PC-3 (cell line): ENCODE data around the gene LSP1. TPM values are rescaled to one million over a fixed set of nuclear protein-coding genes. Genes with fewer than 3 reads are reported as not detected.

Source experiments
- ATAC-seq: fragments of 200-7000 bp; cut with Tn5 transposase; 2 replicates; pipeline ENCODE4 v1.9.1; 2020; ENCODE audit warnings: mild to moderate bottlenecking, moderate library complexity
- BruUV-seq: library from RNA; stranded (reverse); fragments of 400-500 nt; replicated peaks from 2 replicates; lab custom pipeline; 2021; lab: Mats Ljungman, UMichigan
- CTCF ChIA-PET: fragments of 300-600 bp; sonication (Branson Sonifier 250); formaldehyde crosslinking; loops from one replicate; lab custom pipeline; 2022; ENCODE audit warnings: antibody characterized with exemption; lab: Charles Lee
- POLR2A ChIA-PET: fragments of 300-600 bp; sonication (Branson Sonifier 250); formaldehyde crosslinking; loops from one replicate; lab custom pipeline; 2022; ENCODE audit warnings: antibody characterized with exemption; ENCODE audit not compliant: unreplicated experiment; lab: Charles Lee
- DNase-seq: peaks from one replicate; pipeline ENCODE4 v3.0.0-alpha.2; 2015
- H2AFZ ChIP-seq: fragments of 300-600 bp; sonication (generic); 2 replicates; pipeline ENCODE4 v1.6.0; 2016; ENCODE audit warnings: antibody characterized with exemption, low read length
- H3F3A ChIP-seq: fragments of 300-600 bp; sonication (generic); one replicate; pipeline ENCODE4 v1.6.0; 2017; ENCODE audit warnings: antibody characterized with exemption, low read length, control low read depth, mild to moderate bottlenecking; ENCODE audit not compliant: unreplicated experiment
- H3K27ac ChIP-seq: fragments of 300-600 bp; sonication (generic); 2 replicates; pipeline ENCODE4 v1.5.1; 2016; ENCODE audit warnings: mild to moderate bottlenecking, low read length
- H3K27me3 ChIP-seq: fragments of 300-600 bp; sonication (generic); 2 replicates; pipeline ENCODE4 v1.6.1; 2016; ENCODE audit warnings: low read length, mixed read lengths
- H3K36me3 ChIP-seq: fragments of 300-600 bp; sonication (generic); 2 replicates; pipeline ENCODE4 v1.6.1; 2016; ENCODE audit warnings: low read depth, mixed run types, low read length, mixed read lengths
- H3K4me1 ChIP-seq: fragments of 300-600 bp; sonication (generic); 2 replicates; pipeline ENCODE4 v1.5.1; 2016; ENCODE audit warnings: low read length; ENCODE audit not compliant: insufficient read depth
- H3K4me2 ChIP-seq: fragments of 300-600 bp; sonication (generic); 2 replicates; pipeline ENCODE4 v1.6.0; 2016; ENCODE audit warnings: low read length
- H3K4me3 ChIP-seq: fragments of 300-600 bp; sonication (generic); 2 replicates; pipeline ENCODE4 v1.5.1; 2016; ENCODE audit warnings: mild to moderate bottlenecking, low read length, mixed read lengths
- H3K79me2 ChIP-seq: fragments of 300-600 bp; sonication (generic); 2 replicates; pipeline ENCODE4 v1.6.1; 2017; ENCODE audit warnings: low read length, mixed read lengths
- H3K9ac ChIP-seq: fragments of 300-600 bp; sonication (generic); 2 replicates; pipeline ENCODE4 v1.6.0; 2016; ENCODE audit warnings: mild to moderate bottlenecking, low read length
- H3K9me2 ChIP-seq: fragments of 300-600 bp; sonication (generic); replicated peaks from 2 replicates; pipeline ENCODE4 v1.6.1; 2016; ENCODE audit warnings: mixed run types, low read length, mixed read lengths
- H3K9me3 ChIP-seq: fragments of 300-600 bp; sonication (generic); 2 replicates; pipeline ENCODE4 v1.6.1; 2016; ENCODE audit warnings: low read length, mixed read lengths
- H4K20me1 ChIP-seq: fragments of 300-600 bp; sonication (generic); 2 replicates; pipeline ENCODE4 v1.6.1; 2016; ENCODE audit warnings: low read length, mixed read lengths
- CTCF ChIP-seq: fragments of 300-600 bp; sonication (generic); conservative IDR thresholded peaks from 2 replicates; pipeline ENCODE4 v1.5.1; 2017; ENCODE audit warnings: antibody characterized with exemption, low read depth, mild to moderate bottlenecking, low read length
- EZH2 ChIP-seq: fragments of 300-600 bp; sonication (generic); IDR thresholded peaks from one replicate; pipeline ENCODE4 v1.6.1; 2017; ENCODE audit warnings: antibody characterized with exemption, mild to moderate bottlenecking, low read length; ENCODE audit not compliant: unreplicated experiment
- EZH2phosphoT487 ChIP-seq: fragments of 300-600 bp; sonication (generic); IDR thresholded peaks from 2 replicates; pipeline ENCODE4 v1.6.1; 2018; ENCODE audit warnings: mild to moderate bottlenecking, antibody characterized with exemption, low read length, borderline replicate concordance
- intact Hi-C: fragments of 100-400 bp; cut with micrococcal nuclease; formaldehyde crosslinking; loops from 2 replicates; pipeline ENCODE4 v1.9.0; 2023
- total RNA-seq: library from RNA; depleted of rRNA; stranded (reverse); fragments of >200 nt; gene quantifications from 2 replicates; pipeline ENCODE4 v1.2.3, GENCODE V29; 2014

The LSP1 gene
- total RNA-seq, 1 experiment from 2014 or later = not detected

DNA sequence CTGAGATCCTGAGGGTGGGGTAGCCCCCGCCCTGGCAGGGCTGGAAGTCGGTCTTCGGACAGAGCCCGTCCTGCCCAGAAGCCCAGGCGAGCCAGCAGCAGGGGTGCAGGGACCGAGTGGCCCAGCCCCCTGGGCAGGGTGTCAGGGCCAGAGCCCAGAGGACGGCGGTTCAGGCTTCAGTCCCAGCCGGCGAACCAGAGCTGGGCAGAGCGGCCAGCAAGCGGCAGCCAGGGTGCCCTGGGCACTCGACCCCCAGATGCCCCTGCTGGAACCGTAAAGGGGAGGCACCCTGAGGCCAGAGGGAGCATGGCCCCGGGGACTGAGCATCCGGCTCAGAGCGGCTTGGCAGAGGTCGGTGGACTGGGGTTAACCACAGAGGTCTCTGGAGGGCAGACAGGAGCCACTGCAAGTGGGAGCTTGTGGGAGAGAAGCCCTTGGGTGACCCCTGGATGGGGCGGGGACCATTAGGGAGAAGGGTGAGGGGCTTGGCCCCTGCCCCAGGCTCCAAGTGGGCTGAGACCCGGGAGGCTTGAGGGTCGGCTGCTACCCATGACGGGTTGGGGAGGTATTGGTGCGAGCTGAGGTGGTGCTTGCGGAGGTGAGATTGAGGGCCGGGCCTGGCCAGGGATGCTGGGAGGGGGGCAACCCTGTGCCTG is 15.9 kb downstream of the LSP1 start:
- Histone ChIP-seq H3K36me3 (no peaks in the 10 kb centered on the region), H2AFZ (no peak overlapping the region), H4K20me1 (no peaks in the 10 kb centered on the region), H3K27me3 (peaks cover 32% of the 10 kb centered on the region), H3K27ac (no peak overlapping the region), H3F3A (no peaks in the 10 kb centered on the region), H3K9ac (no peak overlapping the region), H3K9me3 (no peaks in the 10 kb centered on the region), H3K4me1 (peaks cover under 1% of the 10 kb centered on the region), H3K79me2 (no peaks in the 10 kb centered on the region), H3K9me2 (no peaks in the 10 kb centered on the region), H3K4me3 (no peak overlapping the region), H3K4me2 (no peak overlapping the region)
- DNase-seq = no peak
- no TSS peak for BruUV-seq
- ChIA-PET CTCF (no interaction called here), POLR2A (no interaction called here)
- no peak for ATAC-seq
- TF ChIP-seq CTCF (no peak), EZH2phosphoT487 (no peak), EZH2 (no peak)
- intact Hi-C loops = no loop called here

GRCh38 chr11:1869427-1870325 is 16.8 kb downstream of the LSP1 start:
- ATAC-seq = no peak
- TF ChIP-seq EZH2phosphoT487 (no peak), CTCF (no peak), EZH2 (no peak)
- no peak overlapping the region for H3K4me3 ChIP-seq

GRCh38 chr11:1870326-1870696 is 17.4 kb downstream of the LSP1 start:
- H3K4me2 ChIP-seq = no peak overlapping the region
- no TSS peak for BruUV-seq
- H2AFZ ChIP-seq = no peak overlapping the region
- no peak overlapping the region for H3K4me3 ChIP-seq
- H3K27me3 ChIP-seq = peaks cover 32% of the 10 kb centered on the region
- H4K20me1 ChIP-seq = no peaks in the 10 kb centered on the region
- H3K9me3 ChIP-seq = no peaks in the 10 kb centered on the region
- no peak overlapping the region for H3K27ac ChIP-seq
- DNase-seq (no peak), ATAC-seq (no peak)
- H3K9me2 ChIP-seq = no peaks in the 10 kb centered on the region
- no peaks in the 10 kb centered on the region for H3K4me1 ChIP-seq
- H3F3A ChIP-seq = no peaks in the 10 kb centered on the region
- no peak overlapping the region for H3K9ac ChIP-seq
- intact Hi-C loops = no loop called here
- no peaks in the 10 kb centered on the region for H3K79me2 ChIP-seq
- H3K36me3 ChIP-seq = no peaks in the 10 kb centered on the region
- ChIA-PET POLR2A (no interaction called here), CTCF (no interaction called here)
- TF ChIP-seq CTCF (no peak), EZH2phosphoT487 (no peak), EZH2 (no peak)

More at GRCh38 chr11:1869427-1870325, 16.8 kb downstream of the LSP1 start:
- Histone ChIP-seq H3K9me2 (no peaks in the 10 kb centered on the region), H3K27ac (no peak overlapping the region), H3K9ac (no peak overlapping the region), H3K79me2 (no peaks in the 10 kb centered on the region), H3K36me3 (no peaks in the 10 kb centered on the region), H3K9me3 (no peaks in the 10 kb centered on the region), H3K27me3 (peaks cover 32% of the 10 kb centered on the region), H3F3A (no peaks in the 10 kb centered on the region), H2AFZ (no peak overlapping the region), H3K4me2 (no peak overlapping the region), H3K4me1 (no peaks in the 10 kb centered on the region), H4K20me1 (no peaks in the 10 kb centered on the region)
- CTCF ChIA-PET = no interaction called here
- intact Hi-C loops = no loop called here
- POLR2A ChIA-PET = no interaction called here
- BruUV-seq = no TSS peak
- no peak for DNase-seq
